Activated naive CD4-positive, alpha-beta T cell treated with anti-CD3 and anti-CD28 coated beads for 36 hours (primary cell): ENCODE data around the gene CAMTA1. TPM values are rescaled to one million over a fixed set of nuclear protein-coding genes. Genes with fewer than 3 reads are reported as not detected.

ENCODE experiments used
- CTCF ChIA-PET: fragments of 350-600 bp; sonication (Branson Sonifier 250); formaldehyde crosslinking; loops from one replicate; lab custom pipeline; 2021; ENCODE audit warnings: antibody characterized with exemption; lab: Charles Lee
- DNase-seq: peaks from one replicate; pipeline ENCODE4 v3.0.0-alpha.2; 2020
- H3K27ac Mint-ChIP-seq: one replicate; pipeline ENCODE4 v1.8.0; 2021; ENCODE audit warnings: mild to moderate bottlenecking, mixed read lengths
- H3K27me3 Mint-ChIP-seq: one replicate; pipeline ENCODE4 v1.8.0; 2021; ENCODE audit warnings: low read depth, mixed read lengths
- H3K36me3 Mint-ChIP-seq: one replicate; pipeline ENCODE4 v1.8.0; 2021; ENCODE audit warnings: low read depth, mixed read lengths
- H3K4me1 Mint-ChIP-seq: one replicate; pipeline ENCODE4 v1.8.0; 2021; ENCODE audit warnings: low read depth, mixed read lengths
- H3K4me3 Mint-ChIP-seq: one replicate; pipeline ENCODE4 v1.8.0; 2021; ENCODE audit warnings: mild to moderate bottlenecking, moderate library complexity, mixed read lengths
- H3K9me3 Mint-ChIP-seq: one replicate; pipeline ENCODE4 v1.8.0; 2021; ENCODE audit warnings: mixed read lengths
- intact Hi-C: fragments of 100-400 bp; cut with micrococcal nuclease; formaldehyde crosslinking; loops from one replicate; pipeline ENCODE4 v1.15.1; 2023
- total RNA-seq, 2 experiments: library from RNA; stranded (reverse); gene quantifications; one replicate each; pipeline ENCODE4 v1.2.3, GENCODE V29; 2021

CAMTA1 gene
- total RNA-seq, 2 experiments from 2014 or later, result 61.5 to 70.9 TPM

GRCh38 chr1:7382971-7383370 lies 597.7 kb downstream of the CAMTA1 start:
- CTCF ChIA-PET, result no interaction called here
- H3K9me3 Mint-ChIP-seq, result peaks cover 4% of the 10 kb centered on the region
- no peak overlapping the region for H3K27ac Mint-ChIP-seq
- intact Hi-C loops, result no loop called here
- no peak overlapping the region for H3K4me3 Mint-ChIP-seq
- H3K36me3 Mint-ChIP-seq, result no peaks in the 10 kb centered on the region
- H3K27me3 Mint-ChIP-seq, result peaks cover 1% of the 10 kb centered on the region
- no peaks in the 10 kb centered on the region for H3K4me1 Mint-ChIP-seq
- no peak for DNase-seq

GRCh38 chr1:7383671-7384520 lies 598.6 kb downstream of the CAMTA1 start:
- CTCF ChIA-PET, result no interaction called here
- no peaks in the 10 kb centered on the region for H3K4me1 Mint-ChIP-seq

GRCh38 chr1:7384679-7385078 lies 599.4 kb downstream of the CAMTA1 start:
- Mint-ChIP-seq H3K4me1 (no peaks in the 10 kb centered on the region), H3K27me3 (no peaks in the 10 kb centered on the region), H3K4me3 (no peak overlapping the region), H3K27ac (no peak overlapping the region), H3K9me3 (peaks cover 4% of the 10 kb centered on the region), H3K36me3 (no peaks in the 10 kb centered on the region)
- CTCF ChIA-PET, result no interaction called here
- no peak for DNase-seq
- intact Hi-C loops, result no loop called here

More at GRCh38 chr1:7383671-7384520, 598.6 kb downstream of the CAMTA1 start:
- H3K36me3 Mint-ChIP-seq, result no peaks in the 10 kb centered on the region
- DNase-seq, result no peak
- H3K9me3 Mint-ChIP-seq, result peaks cover 4% of the 10 kb centered on the region
- intact Hi-C loops, result no loop called here
- H3K27me3 Mint-ChIP-seq, result no peaks in the 10 kb centered on the region
- no peak overlapping the region for H3K4me3 Mint-ChIP-seq
- H3K27ac Mint-ChIP-seq, result no peak overlapping the region

- CTCF ChIA-PET, result no interaction called here
- Mint-ChIP-seq H3K27ac (no peak overlapping the region), H3K27me3 (no peaks in the 10 kb centered on the region), H3K9me3 (peaks cover 4% of the 10 kb centered on the region), H3K4me3 (no peak overlapping the region), H3K36me3 (no peaks in the 10 kb centered on the region), H3K4me1 (no peaks in the 10 kb centered on the region)
- intact Hi-C loops, result no loop called here
- no peak for DNase-seq
Measured at GRCh38 chr1:7385471-7386225, 600.4 kb downstream of the CAMTA1 start.

- H3K9me3 Mint-ChIP-seq, result peaks cover 4% of the 10 kb centered on the region
- H3K27ac Mint-ChIP-seq, result no peak overlapping the region
- DNase-seq, result no peak
- CTCF ChIA-PET, result interaction anchor here (0.6 kb wide), 1 partner anchor 261 kb away, joined by 3 read pairs; no protein-coding TSS in a partner anchor
- no peaks in the 10 kb centered on the region for H3K27me3 Mint-ChIP-seq
- H3K4me1 Mint-ChIP-seq, result no peaks in the 10 kb centered on the region
- intact Hi-C loops, result no loop called here
- no peaks in the 10 kb centered on the region for H3K36me3 Mint-ChIP-seq
- no peak overlapping the region for H3K4me3 Mint-ChIP-seq
Measured at GRCh38 chr1:7386226-7387052, 601.2 kb downstream of the CAMTA1 start.

- DNase-seq, result no peak
- Mint-ChIP-seq H3K27me3 (no peaks in the 10 kb centered on the region), H3K4me3 (no peak overlapping the region), H3K27ac (no peak overlapping the region), H3K9me3 (peaks cover 3% of the 10 kb centered on the region), H3K36me3 (no peaks in the 10 kb centered on the region), H3K4me1 (no peaks in the 10 kb centered on the region)
- intact Hi-C loops, result no loop called here
- CTCF ChIA-PET, result no interaction called here
Measured at GRCh38 chr1:7387053-7387927, 602.0 kb downstream of the CAMTA1 start.

- no peaks in the 10 kb centered on the region for H3K36me3 Mint-ChIP-seq
- no peak overlapping the region for H3K27ac Mint-ChIP-seq
- no peaks in the 10 kb centered on the region for H3K27me3 Mint-ChIP-seq
- no peaks in the 10 kb centered on the region for H3K9me3 Mint-ChIP-seq
- CTCF ChIA-PET, result no interaction called here
- intact Hi-C loops, result no loop called here
- H3K4me3 Mint-ChIP-seq, result no peak overlapping the region
- no peaks in the 10 kb centered on the region for H3K4me1 Mint-ChIP-seq
- no peak for DNase-seq
Measured at GRCh38 chr1:7388141-7388487, 602.9 kb downstream of the CAMTA1 start.

GRCh38 chr1:7388488-7389185 lies 603.4 kb downstream of the CAMTA1 start:
- H3K4me3 Mint-ChIP-seq, result no peak overlapping the region
- no peak overlapping the region for H3K27ac Mint-ChIP-seq
- no peak for DNase-seq
- CTCF ChIA-PET, result no interaction called here
- intact Hi-C loops, result no loop called here
- no peaks in the 10 kb centered on the region for H3K36me3 Mint-ChIP-seq
- H3K4me1 Mint-ChIP-seq, result no peaks in the 10 kb centered on the region
- H3K27me3 Mint-ChIP-seq, result no peaks in the 10 kb centered on the region
- H3K9me3 Mint-ChIP-seq, result no peaks in the 10 kb centered on the region

GRCh38 chr1:7389201-7389905 lies 604.1 kb downstream of the CAMTA1 start:
- CTCF ChIA-PET, result no interaction called here
- H3K27me3 Mint-ChIP-seq, result no peaks in the 10 kb centered on the region
- intact Hi-C loops, result no loop called here
- no peak overlapping the region for H3K27ac Mint-ChIP-seq
- no peaks in the 10 kb centered on the region for H3K4me1 Mint-ChIP-seq
- DNase-seq, result no peak
- no peak overlapping the region for H3K4me3 Mint-ChIP-seq
- H3K9me3 Mint-ChIP-seq, result no peaks in the 10 kb centered on the region
- no peaks in the 10 kb centered on the region for H3K36me3 Mint-ChIP-seq

GRCh38 chr1:7389906-7390603 lies 604.8 kb downstream of the CAMTA1 start:
- no peaks in the 10 kb centered on the region for H3K36me3 Mint-ChIP-seq
- no peak for DNase-seq
- no peaks in the 10 kb centered on the region for H3K27me3 Mint-ChIP-seq
- H3K9me3 Mint-ChIP-seq, result no peaks in the 10 kb centered on the region
- intact Hi-C loops, result no loop called here
- H3K27ac Mint-ChIP-seq, result no peak overlapping the region
- no peak overlapping the region for H3K4me3 Mint-ChIP-seq
- CTCF ChIA-PET, result no interaction called here
- H3K4me1 Mint-ChIP-seq, result no peaks in the 10 kb centered on the region
